C4-2B (cell line): ENCODE data around the gene NOCT.
"Not testable (repeated sequence)": the region's sequence is repeated elsewhere in the genome, so short reads cannot be mapped to it uniquely, and the experiment has no call there.

Experiments used
- H3K27ac ChIP-seq: fragments of 450-650 bp; 2 replicates; pipeline ENCODE4 v1.5.1; 2017
- CTCF ChIP-seq: fragments of 450-650 bp; conservative IDR thresholded peaks from 2 replicates; pipeline ENCODE4 v1.5.1; 2017; ENCODE audit warnings: mild to moderate bottlenecking
- ZFX ChIP-seq: fragments of 450-650 bp; IDR thresholded peaks from 2 replicates; pipeline ENCODE4 v1.6.1; 2017

Gene NOCT

GRCh38 chr4:139022835-139023234 lies 7.3 kb downstream of the NOCT start:
- TF ChIP-seq CTCF: no peak
- TF ChIP-seq ZFX: no peak

GRCh38 chr4:139024686-139025085 lies 9.1 kb downstream of the NOCT start:
- no peak overlapping the region for H3K27ac ChIP-seq
- TF ChIP-seq CTCF: no peak

More at GRCh38 chr4:139022835-139023234, 7.3 kb downstream of the NOCT start:
- H3K27ac ChIP-seq: no peak overlapping the region

- H3K27ac ChIP-seq: no peak overlapping the region
- TF ChIP-seq CTCF: no peak
- TF ChIP-seq ZFX: no peak
These were observed 10.3 kb downstream of the NOCT start for GRCh38 chr4:139025841-139026240.

GRCh38 chr4:139027776-139028175 lies 12.2 kb downstream of the NOCT start:
- TF ChIP-seq CTCF (no peak), ZFX (no peak)

GRCh38 chr4:139028191-139028661 lies 12.6 kb downstream of the NOCT start:
- TF ChIP-seq ZFX (no peak), CTCF (no peak)
- no peak overlapping the region for H3K27ac ChIP-seq

More at GRCh38 chr4:139027776-139028175, 12.2 kb downstream of the NOCT start:
- no peak overlapping the region for H3K27ac ChIP-seq

- H3K27ac ChIP-seq: not testable (repeated sequence)
These were observed 14.3 kb downstream of the NOCT start for GRCh38 chr4:139029866-139030363.

- TF ChIP-seq CTCF (peak; percentile 81), ZFX (no peak)
- H3K27ac ChIP-seq: no peak overlapping the region
These were observed 15.1 kb downstream of the NOCT start for GRCh38 chr4:139030614-139031235.

GRCh38 chr4:139035650-139036049 lies 20.1 kb downstream of the NOCT start:
- TF ChIP-seq ZFX (no peak), CTCF (no peak)
- no peak overlapping the region for H3K27ac ChIP-seq
